Measurements from ENCODE around the gene WSB1.

Gene WSB1

DNA sequence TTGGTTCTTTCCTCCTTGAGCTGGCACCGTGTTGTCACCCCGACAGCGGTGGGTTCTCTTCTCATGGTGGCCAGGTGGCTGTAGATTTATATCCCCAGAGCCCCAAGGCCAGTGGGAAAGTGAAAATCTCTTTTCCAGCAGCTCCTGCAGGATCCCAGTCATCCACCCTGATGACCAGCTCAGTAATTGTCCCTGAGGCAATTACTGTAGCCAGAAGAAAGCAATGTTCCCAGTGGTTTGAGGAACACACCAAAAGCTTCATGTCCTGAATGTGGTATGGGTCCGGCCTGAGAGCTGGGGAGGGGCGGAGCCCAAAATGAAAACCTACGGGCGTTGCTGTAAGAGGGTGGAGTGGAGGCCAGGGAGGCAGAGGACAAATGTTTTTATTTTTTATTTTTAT, 69.0 kb downstream of the WSB1 start:
- TF ChIP-seq, protein P1, sequence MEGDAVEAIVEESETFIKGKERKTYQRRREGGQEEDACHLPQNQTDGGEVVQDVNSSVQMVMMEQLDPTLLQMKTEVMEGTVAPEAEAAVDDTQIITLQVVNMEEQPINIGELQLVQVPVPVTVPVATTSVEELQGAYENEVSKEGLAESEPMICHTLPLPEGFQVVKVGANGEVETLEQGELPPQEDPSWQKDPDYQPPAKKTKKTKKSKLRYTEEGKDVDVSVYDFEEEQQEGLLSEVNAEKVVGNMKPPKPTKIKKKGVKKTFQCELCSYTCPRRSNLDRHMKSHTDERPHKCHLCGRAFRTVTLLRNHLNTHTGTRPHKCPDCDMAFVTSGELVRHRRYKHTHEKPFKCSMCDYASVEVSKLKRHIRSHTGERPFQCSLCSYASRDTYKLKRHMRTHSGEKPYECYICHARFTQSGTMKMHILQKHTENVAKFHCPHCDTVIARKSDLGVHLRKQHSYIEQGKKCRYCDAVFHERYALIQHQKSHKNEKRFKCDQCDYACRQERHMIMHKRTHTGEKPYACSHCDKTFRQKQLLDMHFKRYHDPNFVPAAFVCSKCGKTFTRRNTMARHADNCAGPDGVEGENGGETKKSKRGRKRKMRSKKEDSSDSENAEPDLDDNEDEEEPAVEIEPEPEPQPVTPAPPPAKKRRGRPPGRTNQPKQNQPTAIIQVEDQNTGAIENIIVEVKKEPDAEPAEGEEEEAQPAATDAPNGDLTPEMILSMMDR (IDR thresholded peaks at IDR 0.05; ENCODE audit: low read depth, low read length), result no peak
- no peak for DNase-seq (ENCODE audit: extremely low read depth, low read depth)

DNA sequence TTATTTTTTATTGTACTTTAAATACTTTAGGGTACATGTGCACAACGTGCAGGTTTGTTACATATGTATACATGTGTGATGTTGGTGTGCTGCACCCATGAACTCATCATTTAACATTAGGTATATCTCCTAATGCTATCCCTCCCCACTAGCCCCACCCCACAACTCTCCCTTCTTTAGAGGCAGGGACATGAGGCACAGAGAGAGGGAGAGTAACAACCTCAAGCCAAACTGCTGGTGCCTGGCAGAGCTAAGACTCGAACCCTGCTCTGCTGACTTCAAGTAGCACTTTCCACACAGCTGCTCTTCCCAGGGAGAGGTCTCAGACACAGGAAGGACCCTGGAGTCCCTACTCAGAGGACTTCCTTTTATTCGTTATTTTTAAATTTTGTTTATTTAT, 69.4 kb downstream of the WSB1 start:
- TF ChIP-seq, protein P1 (IDR thresholded peaks at IDR 0.05; ENCODE audit: low read depth, low read length), result no peak
- DNase-seq (ENCODE audit: extremely low read depth, low read depth), result no peak

All from AG09319 (cell line).